K562 (cell line): ENCODE data around the gene ELK4. TPM values are rescaled to one million over a fixed set of nuclear protein-coding genes. Genes with fewer than 3 reads are reported as not detected.

ENCODE experiments used
- BCOR ChIP-seq: fragments of 450-650 bp; IDR thresholded peaks from 2 replicates; pipeline ENCODE4 v1.6.1; 2016
- CHD1 ChIP-seq: fragments of 200-600 bp; sonication (generic); IDR thresholded peaks from one replicate; pipeline ENCODE4 v1.6.1; 2012; ENCODE audit warnings: mild to moderate bottlenecking, moderate library complexity, low read length, inconsistent platforms
- CXXC5 ChIP-seq: fragments of 250-450 bp; sonication (Bioruptor Pico); IDR thresholded peaks from 2 replicates; pipeline ENCODE4 v1.8.0; 2022; ENCODE audit warnings: inconsistent platforms, mild to moderate bottlenecking, moderate library complexity
- E2F4 ChIP-seq: sonication (generic); formaldehyde crosslinking; IDR thresholded peaks from 2 replicates; pipeline ENCODE4 v1.8.0; 2022; ENCODE audit warnings: mild to moderate bottlenecking, low read depth, missing genetic modification reagents
- FOS ChIP-seq: IDR thresholded peaks from 3 replicates; pipeline ENCODE4 v1.6.1; 2011; ENCODE audit not compliant: insufficient read length; ENCODE audit errors: extremely low read depth
- GTF2E2 ChIP-seq: fragments of 200-800 bp; sonication (Bioruptor generic); IDR thresholded peaks from 2 replicates; pipeline ENCODE4 v1.6.1; 2016; ENCODE audit warnings: missing genetic modification characterization, missing compliant biosample characterization
- GTF3C2 ChIP-seq: IDR thresholded peaks from 3 replicates; pipeline ENCODE4 v1.6.1; 2011; ENCODE audit warnings: borderline replicate concordance, mild to moderate bottlenecking, moderate library complexity; ENCODE audit not compliant: insufficient read length; ENCODE audit errors: extremely low read depth
- HDAC1 ChIP-seq, 2 experiments: fragments of 450-650 bp; IDR thresholded peaks; 2 replicates each; pipeline ENCODE4 v1.6.1; 2016 to 2017; ENCODE audit warnings: inconsistent platforms in 1 of 2, mild to moderate bottlenecking in 1 of 2, moderate library complexity in 1 of 2
- KLF13 ChIP-seq: fragments of 450-650 bp; IDR thresholded peaks from 2 replicates; pipeline ENCODE4 v1.6.1; 2016; ENCODE audit warnings: missing genetic modification characterization, low read depth, mild to moderate bottlenecking, missing compliant biosample characterization, moderate library complexity, borderline replicate concordance
- MTA3 ChIP-seq: fragments of 450-650 bp; formaldehyde crosslinking; IDR thresholded peaks from 2 replicates; pipeline ENCODE4 v1.6.1; 2017; ENCODE audit warnings: mild to moderate bottlenecking, borderline replicate concordance
- RBBP5 ChIP-seq: fragments of 200-600 bp; sonication (generic); IDR thresholded peaks from 2 replicates; pipeline ENCODE4 v1.6.1; 2012; ENCODE audit warnings: borderline replicate concordance, mild to moderate bottlenecking, low read length, control low read depth, inconsistent platforms; ENCODE audit not compliant: insufficient read depth, poor library complexity, severe bottlenecking
- SMARCE1 ChIP-seq: fragments of 450-650 bp; IDR thresholded peaks from 2 replicates; pipeline ENCODE4 v1.7.1; 2016; ENCODE audit warnings: mild to moderate bottlenecking
- SP2 ChIP-seq: IDR thresholded peaks from 2 replicates; pipeline ENCODE4 v1.6.1; 2011; ENCODE audit warnings: mild to moderate bottlenecking, low read depth, low read length, moderate library complexity; ENCODE audit not compliant: poor library complexity, severe bottlenecking; ENCODE audit errors: extremely low read depth
- TAF15 ChIP-seq: fragments of 200-400 bp; formaldehyde crosslinking; IDR thresholded peaks from 2 replicates; pipeline ENCODE4 v1.6.1; 2017; ENCODE audit warnings: mild to moderate bottlenecking, low read depth, low read length, moderate library complexity
- TBP ChIP-seq: optimal IDR thresholded peaks from 2 replicates; pipeline ENCODE3; 2011; ENCODE audit warnings: low read depth, low read length, improper control_type of control experiment
- ZFP1 ChIP-seq: fragments of 450-650 bp; formaldehyde crosslinking; IDR thresholded peaks from 2 replicates; pipeline ENCODE4 v1.4.0; 2020; ENCODE audit warnings: mild to moderate bottlenecking, mixed read lengths
- ZMIZ1 ChIP-seq, 2 experiments: fragments of 150-350 bp in 1 of 2; IDR thresholded peaks; 2 replicates each; pipeline ENCODE4 v1.6.1; 2012 to 2016; ENCODE audit warnings: low read depth in 2 of 2, low read length in 2 of 2, mild to moderate bottlenecking in 1 of 2, moderate library complexity in 1 of 2
- ZNF444 ChIP-seq: fragments of 250-450 bp; sonication (Bioruptor Pico); IDR thresholded peaks from 2 replicates; pipeline ENCODE4 v1.4.0; 2020; ENCODE audit warnings: mild to moderate bottlenecking, moderate library complexity
- ZNF644 ChIP-seq: fragments of 200-800 bp; sonication (Bioruptor generic); IDR thresholded peaks from 2 replicates; pipeline ENCODE4 v1.6.1; 2016; ENCODE audit warnings: low read depth, missing genetic modification characterization, missing compliant biosample characterization
- polyA plus RNA-seq, 8 experiments: library from polyadenylated mRNA; depleted of rRNA in 4 of 8; stranded (reverse) in 5 of 8; unstranded in 3 of 8; fragments of >200 nt; fragmentation: Nextera tagmentation in 2 of 8; fragmentation: Illumina TruSeq in 1 of 8; extraction: Ambion mirVana in 2 of 8; extraction: Trizol in 1 of 8; gene quantifications; 2 replicates each; pipeline versions ENCODE4 v1.2.1 to v1.2.3, GENCODE V29; 2011 to 2014; ENCODE audit warnings: inconsistent platforms in 1 of 8, missing spikeins in 1 of 8
- total RNA-seq, 7 experiments: library from RNA; depleted of rRNA in 6 of 7; stranded (reverse); fragments of >200 nt in 6 of 7; fragmentation: Illumina TruSeq in 2 of 7; extraction: Trizol in 2 of 7; gene quantifications; 2 replicates each; pipeline versions ENCODE4 v1.2.1 to v1.2.3, GENCODE V29; 2011 to 2021; ENCODE audit warnings: low replicate concordance in 1 of 7

Gene ELK4
- total and polyA plus RNA-seq, 9 of the 15 experiments (the other 6 are each of a cell fraction or from before 2014, with no cell fraction given) = 2.0 to 21.7 (median 9.2) TPM

- TF ChIP-seq ZMIZ1 (IDR thresholded peaks at IDR 0.05; ENCODE audit: low read depth in 2 of 2, low read length in 2 of 2) = peak in 1 of 2 experiments; percentile 94; a peak in 2 of 4 replicates
- TF ChIP-seq MTA3 = peak; percentile 94; the same call in 1 of the 2 replicates
- TF ChIP-seq CXXC5 (CRISPR knock-in tag) = peak; percentile 99
- peak; percentile 44 for TF ChIP-seq FOS
- TF ChIP-seq TBP = peak; percentile 29
- TF ChIP-seq GTF3C2 = no peak
- TF ChIP-seq KLF13 (tag) = peak; percentile 89; the same call in 1 of the 2 replicates
- TF ChIP-seq GTF2E2 (tag) = no peak; the same call in 1 of the 2 replicates
- TF ChIP-seq RBBP5 = peak; percentile 34
- TF ChIP-seq ZFP1 = no peak
- TF ChIP-seq HDAC1 (IDR thresholded peaks at IDR 0.05) = peak; percentile 19 to 95; a peak in 3 of 4 replicates
- TF ChIP-seq BCOR = peak; percentile 87
- TF ChIP-seq CHD1 = peak; percentile 2
- TF ChIP-seq SMARCE1 = peak; percentile 97
- TF ChIP-seq SP2 = no peak
- 0 out of 2 replicates have a peak, but pooled peaks have one; percentile 75 for TF ChIP-seq ZNF444
- peak; percentile 94 for TF ChIP-seq ZNF644
- no peak for TF ChIP-seq E2F4 (CRISPR knock-in tag)
- TF ChIP-seq TAF15 = no peak
Measured at GRCh38 chr1:205678286-205679111, 46.7 kb upstream of the ELK4 start (continued).
